ENCODE results near the gene NDUFAF8. TPM values are rescaled to one million over a fixed set of nuclear protein-coding genes. Genes with fewer than 3 reads are reported as not detected.

NDUFAF8 gene
- total RNA-seq, 2 experiments from 2014 or later = 129 to 165 TPM

DNA sequence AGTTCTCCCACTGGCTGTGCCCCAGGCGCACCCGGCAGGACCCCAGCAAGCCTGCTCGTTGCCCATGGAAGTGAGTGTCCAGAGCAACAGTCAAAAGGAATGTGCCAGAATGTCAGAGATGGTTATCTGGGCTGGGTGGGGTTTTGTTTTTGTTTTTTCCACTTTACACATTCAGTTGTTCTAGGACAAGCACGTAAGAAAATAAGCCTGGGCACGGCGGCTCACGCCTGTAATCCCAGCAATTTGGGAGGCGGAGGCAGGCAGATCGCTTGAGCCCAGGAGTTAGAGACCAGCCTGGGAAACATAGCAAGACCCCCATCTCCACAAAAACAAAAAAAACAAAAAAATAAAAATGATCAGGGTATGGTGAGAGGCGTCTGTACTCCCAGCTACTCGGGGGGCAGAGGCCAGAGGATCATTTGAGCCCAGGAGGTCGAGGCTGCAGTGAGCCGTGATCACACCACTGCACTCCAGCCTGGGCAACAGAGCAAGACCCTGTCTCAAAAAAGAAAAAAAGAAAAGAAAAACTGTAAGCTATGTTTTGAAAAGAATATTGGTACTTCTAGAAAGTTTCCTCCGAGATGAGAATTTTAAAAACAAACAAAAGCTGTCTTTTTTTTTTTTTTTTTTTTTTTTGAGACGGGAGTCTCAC lies 8.3 kb downstream of the NDUFAF8 start:
- H3K9me3 ChIP-seq (ENCODE audit: low read length) = no peaks in the 10 kb centered on the region
- H3K4me1 ChIP-seq (ENCODE audit: insufficient read depth, low read length, poor library complexity, severe bottlenecking) = peaks cover 45% of the 10 kb centered on the region
- H2AFZ ChIP-seq (ENCODE audit: low read length) = no peak overlapping the region
- H3K79me2 ChIP-seq (ENCODE audit: insufficient read depth, low read depth, low read length) = no peaks in the 10 kb centered on the region
- no peak for DNase-seq (ENCODE audit: low spot score)
- H3K9me2 ChIP-seq (ENCODE audit: insufficient read depth, low read length) = no peaks in the 10 kb centered on the region
- H3K4me2 ChIP-seq (ENCODE audit: low read length) = no peak overlapping the region
- POLR2A ChIA-PET = interaction anchor here (0.6 to 0.7 kb wide), 3 partner anchors 100 to 1285 kb away, joined by 3 to 5 read pairs (median 3); no protein-coding TSS in a partner anchor
- no peak overlapping the region for H3K4me3 ChIP-seq (ENCODE audit: low read depth, low read length, poor library complexity, severe bottlenecking)
- TF ChIP-seq, protein P1, sequence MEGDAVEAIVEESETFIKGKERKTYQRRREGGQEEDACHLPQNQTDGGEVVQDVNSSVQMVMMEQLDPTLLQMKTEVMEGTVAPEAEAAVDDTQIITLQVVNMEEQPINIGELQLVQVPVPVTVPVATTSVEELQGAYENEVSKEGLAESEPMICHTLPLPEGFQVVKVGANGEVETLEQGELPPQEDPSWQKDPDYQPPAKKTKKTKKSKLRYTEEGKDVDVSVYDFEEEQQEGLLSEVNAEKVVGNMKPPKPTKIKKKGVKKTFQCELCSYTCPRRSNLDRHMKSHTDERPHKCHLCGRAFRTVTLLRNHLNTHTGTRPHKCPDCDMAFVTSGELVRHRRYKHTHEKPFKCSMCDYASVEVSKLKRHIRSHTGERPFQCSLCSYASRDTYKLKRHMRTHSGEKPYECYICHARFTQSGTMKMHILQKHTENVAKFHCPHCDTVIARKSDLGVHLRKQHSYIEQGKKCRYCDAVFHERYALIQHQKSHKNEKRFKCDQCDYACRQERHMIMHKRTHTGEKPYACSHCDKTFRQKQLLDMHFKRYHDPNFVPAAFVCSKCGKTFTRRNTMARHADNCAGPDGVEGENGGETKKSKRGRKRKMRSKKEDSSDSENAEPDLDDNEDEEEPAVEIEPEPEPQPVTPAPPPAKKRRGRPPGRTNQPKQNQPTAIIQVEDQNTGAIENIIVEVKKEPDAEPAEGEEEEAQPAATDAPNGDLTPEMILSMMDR (conservative IDR thresholded peaks at IDR 0.05; ENCODE audit: low read length) = no peak
- no peak for TF ChIP-seq EZH2phosphoT487 (IDR thresholded peaks at IDR 0.05; ENCODE audit: borderline replicate concordance, low read depth, low read length)
- CTCF ChIA-PET (ENCODE audit: unreplicated experiment) = no interaction called here
- BruUV-seq (replicated peaks) = TSS peak; percentile 72
- H3K27ac ChIP-seq (ENCODE audit: low read depth, low read length, poor library complexity, severe bottlenecking) = no peak overlapping the region
- intact Hi-C loops (cut with micrococcal nuclease; ENCODE audit: unreplicated experiment) = no loop called here
- H3K36me3 ChIP-seq (ENCODE audit: insufficient read depth, low read length) = peaks cover 32% of the 10 kb centered on the region
- no peaks in the 10 kb centered on the region for H4K20me1 ChIP-seq (ENCODE audit: insufficient read depth, low read length)

DNA sequence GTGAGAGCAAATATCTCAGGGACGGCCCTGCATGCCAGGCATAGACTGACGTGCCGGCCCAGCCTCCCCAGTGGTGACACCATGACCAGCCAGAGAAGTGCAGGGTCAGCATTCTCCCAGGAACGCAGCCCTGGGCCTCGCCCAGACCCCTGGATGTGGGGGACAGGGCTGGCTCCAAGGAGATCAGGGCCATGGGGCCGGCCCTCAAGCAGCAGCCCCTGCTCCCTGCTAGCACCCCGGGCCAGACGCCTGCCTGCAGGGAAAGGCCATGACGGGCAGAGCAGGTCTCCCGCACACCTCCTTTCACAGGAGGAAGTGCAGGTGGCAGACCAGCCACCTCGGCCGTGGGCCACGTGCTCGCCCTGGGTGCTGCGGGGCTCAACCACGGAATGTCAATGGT lies 9.5 kb downstream of the NDUFAF8 start:
- ChIA-PET POLR2A (no interaction called here), CTCF (ENCODE audit: unreplicated experiment) (no interaction called here)
- no peaks in the 10 kb centered on the region for H3K79me2 ChIP-seq (ENCODE audit: insufficient read depth, low read depth, low read length)
- peaks cover 53% of the 10 kb centered on the region for H3K4me1 ChIP-seq (ENCODE audit: insufficient read depth, low read length, poor library complexity, severe bottlenecking)
- no peak overlapping the region for H3K4me3 ChIP-seq (ENCODE audit: low read depth, low read length, poor library complexity, severe bottlenecking)
- H3K36me3 ChIP-seq (ENCODE audit: insufficient read depth, low read length) = peaks cover 22% of the 10 kb centered on the region
- H3K27ac ChIP-seq (ENCODE audit: low read depth, low read length, poor library complexity, severe bottlenecking) = no peak overlapping the region
- no peak for DNase-seq (ENCODE audit: low spot score)
- no peak overlapping the region for H2AFZ ChIP-seq (ENCODE audit: low read length)
- no TSS peak for BruUV-seq (replicated peaks)
- H4K20me1 ChIP-seq (ENCODE audit: insufficient read depth, low read length) = no peaks in the 10 kb centered on the region
- intact Hi-C loops (cut with micrococcal nuclease; ENCODE audit: unreplicated experiment) = no loop called here
- H3K4me2 ChIP-seq (ENCODE audit: low read length) = no peak overlapping the region
- H3K9me2 ChIP-seq (ENCODE audit: insufficient read depth, low read length) = no peaks in the 10 kb centered on the region
- TF ChIP-seq, protein P1 (conservative IDR thresholded peaks at IDR 0.05; ENCODE audit: low read length) = no peak
- no peak for TF ChIP-seq EZH2phosphoT487 (IDR thresholded peaks at IDR 0.05; ENCODE audit: borderline replicate concordance, low read depth, low read length)
- H3K9me3 ChIP-seq (ENCODE audit: low read length) = no peaks in the 10 kb centered on the region

DNA sequence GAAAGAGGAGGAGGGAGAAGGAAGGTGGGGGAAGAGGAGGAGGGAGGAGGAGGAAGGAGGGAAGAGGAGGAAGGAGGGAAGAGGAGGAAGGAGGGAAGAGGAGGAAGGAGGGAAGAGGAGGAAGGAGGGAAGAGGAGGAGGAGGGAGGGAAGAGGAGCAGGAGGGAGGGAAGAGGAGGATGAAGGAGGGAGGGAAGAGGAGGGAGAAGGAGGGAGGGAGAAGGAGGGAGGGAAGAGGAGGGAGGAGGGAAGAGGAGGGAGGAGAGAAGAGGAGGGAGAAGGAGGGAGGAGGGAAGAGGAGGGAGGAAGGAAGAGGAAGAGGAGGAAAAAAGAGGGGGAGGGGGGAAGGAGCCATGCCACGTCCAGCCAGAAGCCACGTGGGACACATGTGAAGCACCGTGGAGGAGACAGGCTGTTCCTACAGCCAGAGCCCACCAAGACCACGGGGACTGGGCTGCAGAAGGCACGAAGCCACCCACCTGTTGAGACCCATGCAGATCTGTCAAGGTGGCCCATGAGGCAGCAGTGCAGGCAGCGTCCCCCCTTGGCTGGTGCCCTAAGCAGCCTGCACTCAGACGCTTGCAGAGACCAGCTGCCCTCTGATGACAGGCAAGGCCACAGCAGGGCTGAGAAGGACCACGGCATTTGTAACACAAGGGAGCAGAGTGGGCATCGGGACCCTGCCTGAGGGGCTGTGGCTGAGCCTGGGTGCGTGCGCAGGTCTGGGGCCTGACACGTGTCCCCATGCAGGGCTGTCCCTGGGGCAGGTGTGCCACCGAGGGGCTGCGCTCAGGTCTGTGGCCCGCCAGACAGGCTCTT lies 10.3 kb downstream of the NDUFAF8 start:
- ChIA-PET POLR2A (no interaction called here), CTCF (ENCODE audit: unreplicated experiment) (no interaction called here)
- Histone ChIP-seq H3K4me1 (ENCODE audit: insufficient read depth, low read length, poor library complexity, severe bottlenecking) (peaks cover 49% of the 10 kb centered on the region), H3K4me3 (ENCODE audit: low read depth, low read length, poor library complexity, severe bottlenecking) (peak overlapping the region; percentile 57), H3K9me3 (ENCODE audit: low read length) (no peaks in the 10 kb centered on the region), H4K20me1 (ENCODE audit: insufficient read depth, low read length) (no peaks in the 10 kb centered on the region), H3K27ac (ENCODE audit: low read depth, low read length, poor library complexity, severe bottlenecking) (peak overlapping the region; percentile 94), H3K36me3 (ENCODE audit: insufficient read depth, low read length) (peaks cover 28% of the 10 kb centered on the region), H3K79me2 (ENCODE audit: insufficient read depth, low read depth, low read length) (no peaks in the 10 kb centered on the region), H3K9me2 (ENCODE audit: insufficient read depth, low read length) (no peaks in the 10 kb centered on the region), H3K4me2 (ENCODE audit: low read length) (peak overlapping the region; percentile 76), H2AFZ (ENCODE audit: low read length) (no peak overlapping the region)
- intact Hi-C loops (cut with micrococcal nuclease; ENCODE audit: unreplicated experiment) = no loop called here
- peak; percentile 26 for DNase-seq (ENCODE audit: low spot score)
- BruUV-seq (replicated peaks) = no TSS peak
- no peak for TF ChIP-seq EZH2phosphoT487 (IDR thresholded peaks at IDR 0.05; ENCODE audit: borderline replicate concordance, low read depth, low read length)
- TF ChIP-seq, protein P1 (conservative IDR thresholded peaks at IDR 0.05; ENCODE audit: low read length) = no peak
